H9 (cell line): ENCODE data around the gene IQGAP3. TPM values are rescaled to one million over a fixed set of nuclear protein-coding genes. Genes with fewer than 3 reads are reported as not detected.

Experiments
- DNase-seq: peaks from one replicate; pipeline ENCODE4 v3.0.0-alpha.2; 2017
- H2AFZ ChIP-seq: one replicate; pipeline ENCODE4 v1.6.1; 2013; ENCODE audit warnings: mild to moderate bottlenecking, low read length, control low read depth, moderate library complexity
- H2AK5ac ChIP-seq: 2 replicates; pipeline ENCODE4 v1.6.1; 2013; ENCODE audit warnings: low read length, control low read depth, mixed read lengths; ENCODE audit not compliant: insufficient read length
- H2BK120ac ChIP-seq: one replicate; pipeline ENCODE4 v1.6.1; 2013; ENCODE audit warnings: low read depth, mild to moderate bottlenecking, low read length, control low read depth, inconsistent platforms; ENCODE audit not compliant: poor library complexity, severe bottlenecking
- H2BK12ac ChIP-seq: 2 replicates; pipeline ENCODE4 v1.6.1; 2013; ENCODE audit warnings: low read length, control low read depth, mixed read lengths, low read depth; ENCODE audit not compliant: insufficient read length
- H2BK15ac ChIP-seq: 2 replicates; pipeline ENCODE4 v1.6.1; 2013; ENCODE audit warnings: low read depth, low read length, control low read depth
- H2BK20ac ChIP-seq: one replicate; pipeline ENCODE4 v1.6.1; 2013; ENCODE audit warnings: low read depth, mild to moderate bottlenecking, low read length, control low read depth, inconsistent platforms; ENCODE audit not compliant: poor library complexity, severe bottlenecking
- H2BK5ac ChIP-seq: 2 replicates; pipeline ENCODE4 v1.6.1; 2013; ENCODE audit warnings: low read length, control low read depth, mixed read lengths; ENCODE audit not compliant: insufficient read length
- H3K14ac ChIP-seq: 2 replicates; pipeline ENCODE4 v1.6.1; 2013; ENCODE audit warnings: low read length, control low read depth; ENCODE audit not compliant: insufficient read depth
- H3K18ac ChIP-seq: 2 replicates; pipeline ENCODE4 v1.6.1; 2013; ENCODE audit warnings: low read depth, mild to moderate bottlenecking, mixed read lengths, low read length, control low read depth; ENCODE audit not compliant: insufficient read length
- H3K23ac ChIP-seq: 2 replicates; pipeline ENCODE4 v1.6.1; 2013; ENCODE audit warnings: low read length, control low read depth, mixed read lengths, low read depth; ENCODE audit not compliant: insufficient read length
- H3K23me2 ChIP-seq: 2 replicates; pipeline ENCODE4 v1.6.1; 2013; ENCODE audit warnings: low read depth, mild to moderate bottlenecking, mixed read lengths, low read length, control low read depth; ENCODE audit not compliant: insufficient read length, poor library complexity, severe bottlenecking
- H3K27ac ChIP-seq: 2 replicates; pipeline ENCODE4 v1.5.1; 2013; ENCODE audit warnings: low read length, control low read depth, mixed read lengths, low read depth; ENCODE audit not compliant: insufficient read length
- H3K27me3 ChIP-seq: 2 replicates; pipeline ENCODE4 v1.6.1; 2013; ENCODE audit warnings: low read length, control low read depth, inconsistent platforms; ENCODE audit not compliant: insufficient read depth
- H3K4ac ChIP-seq: 2 replicates; pipeline ENCODE4 v1.6.1; 2013; ENCODE audit warnings: low read depth, mild to moderate bottlenecking, control low read depth, inconsistent platforms, low read length, moderate library complexity
- H3K4me1 ChIP-seq: 2 replicates; pipeline ENCODE4 v1.6.1; 2013; ENCODE audit warnings: low read length, control low read depth, inconsistent platforms; ENCODE audit not compliant: insufficient read depth
- H3K4me2 ChIP-seq: 2 replicates; pipeline ENCODE4 v1.6.1; 2013; ENCODE audit warnings: low read length, control low read depth, mixed read lengths; ENCODE audit not compliant: insufficient read length, insufficient read depth
- H3K56ac ChIP-seq: 2 replicates; pipeline ENCODE4 v1.6.1; 2013; ENCODE audit warnings: low read depth, mild to moderate bottlenecking, mixed read lengths, low read length, control low read depth; ENCODE audit not compliant: insufficient read length
- H3K79me1 ChIP-seq: 2 replicates; pipeline ENCODE4 v1.6.1; 2013; ENCODE audit warnings: low read depth, mild to moderate bottlenecking, moderate library complexity, low read length, control low read depth, inconsistent platforms; ENCODE audit not compliant: insufficient read depth, poor library complexity, severe bottlenecking
- H3K79me2 ChIP-seq: 2 replicates; pipeline ENCODE4 v1.6.1; 2013; ENCODE audit warnings: low read length, control low read depth, inconsistent platforms; ENCODE audit not compliant: insufficient read depth
- H3K9ac ChIP-seq: 2 replicates; pipeline ENCODE4 v1.6.1; 2013; ENCODE audit warnings: low read length, control low read depth, mixed read lengths; ENCODE audit not compliant: insufficient read length; ENCODE audit errors: extremely low read depth
- H3K9me3 ChIP-seq: one replicate; pipeline ENCODE4 v1.6.1; 2013; ENCODE audit warnings: low read depth, low read length, inconsistent platforms; ENCODE audit not compliant: control insufficient read depth
- H3T11ph ChIP-seq: one replicate; pipeline ENCODE4 v1.6.1; 2013; ENCODE audit warnings: mild to moderate bottlenecking, low read length, control low read depth, inconsistent platforms
- H4K20me1 ChIP-seq: one replicate; pipeline ENCODE4 v1.6.1; 2013; ENCODE audit not compliant: control insufficient read depth, insufficient read length, insufficient read depth
- H4K5ac ChIP-seq: 2 replicates; pipeline ENCODE4 v1.6.1; 2013; ENCODE audit warnings: low read depth, mild to moderate bottlenecking, mixed read lengths, low read length, control low read depth; ENCODE audit not compliant: insufficient read length
- H4K8ac ChIP-seq: replicated peaks from 2 replicates; pipeline ENCODE4 v1.6.1; 2013; ENCODE audit warnings: low read length, control low read depth, mixed read lengths, low read depth; ENCODE audit not compliant: insufficient read length
- H4K91ac ChIP-seq: 2 replicates; pipeline ENCODE4 v1.6.1; 2013; ENCODE audit warnings: low read depth, mild to moderate bottlenecking, moderate library complexity, mixed read lengths, low read length, control low read depth; ENCODE audit not compliant: insufficient read length
- H3K27ac Mint-ChIP-seq, 3 experiments: 2 replicates in 2 of 3; 3 replicates in 1 of 3; pipeline ENCODE4 v1.8.0; 2020 to 2021; ENCODE audit warnings: mixed read lengths in 3 of 3, mild to moderate bottlenecking in 1 of 3, moderate library complexity in 1 of 3
- H3K27me3 Mint-ChIP-seq: 2 replicates; pipeline ENCODE4 v1.8.0; 2021; ENCODE audit warnings: low read depth, mild to moderate bottlenecking, moderate library complexity, mixed read lengths
- H3K36me3 Mint-ChIP-seq, 3 experiments: 2 replicates in 2 of 3; 3 replicates in 1 of 3; pipeline ENCODE4 v1.8.0; 2020 to 2021; ENCODE audit warnings: low read depth in 3 of 3, mixed read lengths in 3 of 3; ENCODE audit not compliant: insufficient read depth in 1 of 3
- H3K4me1 Mint-ChIP-seq, 2 experiments: 2 replicates each; pipeline ENCODE4 v1.8.0; 2020; ENCODE audit warnings: mixed read lengths in 2 of 2
- H3K4me3 Mint-ChIP-seq, 2 experiments: 2 replicates in 1 of 2; 3 replicates in 1 of 2; pipeline ENCODE4 v1.8.0; 2020 to 2021; ENCODE audit warnings: mild to moderate bottlenecking in 2 of 2, mixed read lengths in 2 of 2, moderate library complexity in 1 of 2
- H3K9me3 Mint-ChIP-seq, 2 experiments: 2 replicates in 1 of 2; 3 replicates in 1 of 2; pipeline ENCODE4 v1.8.0; 2020; ENCODE audit warnings: mild to moderate bottlenecking in 2 of 2, mixed read lengths in 2 of 2, moderate library complexity in 1 of 2
- WGBS: extraction: QIAGEN DNeasy Blood & Tissue Kit; methylation state at CpG from one replicate; pipeline ENCODE4 v1.1.7; 2013; ENCODE audit warnings: missing lambda C conversion rate, low lambda C conversion rate, mixed read lengths; ENCODE audit not compliant: insufficient read length; ENCODE audit errors: extremely low coverage; 5-methylcytosine and 5-hydroxymethylcytosine counted together
- total RNA-seq: library from RNA; stranded (reverse); gene quantifications from 2 replicates; pipeline ENCODE4 v1.2.1, GENCODE V29; 2021
- TF ChIP-seq, protein P1 (sequence below): fragments of 200-600 bp; sonication (generic); conservative IDR thresholded peaks from 3 replicates; pipeline ENCODE4 v1.8.0; 2021; ENCODE audit warnings: antibody characterized with exemption, mild to moderate bottlenecking

The IQGAP3 gene
- total RNA-seq, 1 experiment from 2014 or later = 24.5 TPM

DNA sequence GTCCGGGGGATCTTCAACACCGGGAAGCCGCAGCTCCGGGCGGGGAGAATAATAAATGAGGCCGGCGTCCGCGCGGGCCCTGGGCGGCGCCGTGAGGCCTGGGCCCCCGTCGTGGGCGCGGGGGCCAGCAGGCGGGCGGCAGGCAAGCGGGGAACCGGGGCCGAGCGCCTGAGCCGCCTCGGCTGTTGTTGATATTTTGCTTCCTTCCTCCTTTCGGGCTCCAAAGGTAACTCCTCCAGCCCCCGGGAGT lies 71.9 kb downstream of the IQGAP3 start, which contains the start of gene MEF2D:
Gene MEF2D (minus strand): TSS at position 233 of the 250 bp plus-strand sequence. CDS start 17,483 bp downstream, outside the sequence.
- no peaks in the 10 kb centered on the region for H3K79me1 ChIP-seq
- H2BK15ac ChIP-seq = no peak within 1 kb of the TSS
- no peak within 1 kb of the TSS for H3K56ac ChIP-seq
- peak within 1 kb of the TSS; percentile 58 to 88 (median 79); a peak in 6 of 7 replicates for H3K27ac Mint-ChIP-seq
- peaks cover 0 to 2% (median 0%) of the 10 kb centered on the region in 3 experiments; a peak in 1 of 7 replicates for H3K36me3 Mint-ChIP-seq
- H4K20me1 ChIP-seq = no peaks in the 10 kb centered on the region
- H4K5ac ChIP-seq = no peak within 1 kb of the TSS
- H3K9me3 Mint-ChIP-seq = no peaks in the 10 kb centered on the region
- TF ChIP-seq, protein P1, sequence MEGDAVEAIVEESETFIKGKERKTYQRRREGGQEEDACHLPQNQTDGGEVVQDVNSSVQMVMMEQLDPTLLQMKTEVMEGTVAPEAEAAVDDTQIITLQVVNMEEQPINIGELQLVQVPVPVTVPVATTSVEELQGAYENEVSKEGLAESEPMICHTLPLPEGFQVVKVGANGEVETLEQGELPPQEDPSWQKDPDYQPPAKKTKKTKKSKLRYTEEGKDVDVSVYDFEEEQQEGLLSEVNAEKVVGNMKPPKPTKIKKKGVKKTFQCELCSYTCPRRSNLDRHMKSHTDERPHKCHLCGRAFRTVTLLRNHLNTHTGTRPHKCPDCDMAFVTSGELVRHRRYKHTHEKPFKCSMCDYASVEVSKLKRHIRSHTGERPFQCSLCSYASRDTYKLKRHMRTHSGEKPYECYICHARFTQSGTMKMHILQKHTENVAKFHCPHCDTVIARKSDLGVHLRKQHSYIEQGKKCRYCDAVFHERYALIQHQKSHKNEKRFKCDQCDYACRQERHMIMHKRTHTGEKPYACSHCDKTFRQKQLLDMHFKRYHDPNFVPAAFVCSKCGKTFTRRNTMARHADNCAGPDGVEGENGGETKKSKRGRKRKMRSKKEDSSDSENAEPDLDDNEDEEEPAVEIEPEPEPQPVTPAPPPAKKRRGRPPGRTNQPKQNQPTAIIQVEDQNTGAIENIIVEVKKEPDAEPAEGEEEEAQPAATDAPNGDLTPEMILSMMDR = no peak
- peaks cover 67 to 73% of the 10 kb centered on the region in 2 experiments for H3K4me1 Mint-ChIP-seq
- H3K4me2 ChIP-seq = peak within 1 kb of the TSS; percentile 66
- no peaks in the 10 kb centered on the region for H3K27me3 Mint-ChIP-seq
- H3K4me3 Mint-ChIP-seq = peak within 1 kb of the TSS; percentile 86 to 95
- H3K18ac ChIP-seq = peak within 1 kb of the TSS; percentile 85
- peak within 1 kb of the TSS; percentile 90 for H3K14ac ChIP-seq
- H2BK120ac ChIP-seq = no peak within 1 kb of the TSS
- H2BK12ac ChIP-seq = no peak within 1 kb of the TSS
- no peaks in the 10 kb centered on the region for H3K27me3 ChIP-seq
- H4K91ac ChIP-seq = no peak within 1 kb of the TSS
- no peak within 1 kb of the TSS for H2BK5ac ChIP-seq
- no peak within 1 kb of the TSS for H2BK20ac ChIP-seq
- no peak within 1 kb of the TSS for H2AK5ac ChIP-seq
- no peak within 1 kb of the TSS for H2AFZ ChIP-seq
- H3K27ac ChIP-seq = no peak within 1 kb of the TSS
- no peak for DNase-seq
- H3K4me1 ChIP-seq = peaks cover 19% of the 10 kb centered on the region
- H4K8ac ChIP-seq = no peak within 1 kb of the TSS
- H3K23me2 ChIP-seq = peaks cover 15% of the 10 kb centered on the region
- peaks cover 13% of the 10 kb centered on the region; the same call in 1 of the 2 replicates for H3K79me2 ChIP-seq
- H3K9ac ChIP-seq = peak within 1 kb of the TSS; percentile 10
- H3K9me3 ChIP-seq = no peaks in the 10 kb centered on the region
- H3T11ph ChIP-seq = no peak within 1 kb of the TSS
- no peak within 1 kb of the TSS; the same call in 1 of the 2 replicates for H3K4ac ChIP-seq
- WGBS = no CpG with 5 or more reads among the region's 27 CpGs
- H3K23ac ChIP-seq = no peak within 1 kb of the TSS
